ENCODE data around the gene TFF1. TPM values are rescaled to one million over a fixed set of nuclear protein-coding genes. Genes with fewer than 3 reads are reported as not detected.

Gene TFF1
- total RNA-seq, 1 donor from 2014 or later, result not detected

DNA sequence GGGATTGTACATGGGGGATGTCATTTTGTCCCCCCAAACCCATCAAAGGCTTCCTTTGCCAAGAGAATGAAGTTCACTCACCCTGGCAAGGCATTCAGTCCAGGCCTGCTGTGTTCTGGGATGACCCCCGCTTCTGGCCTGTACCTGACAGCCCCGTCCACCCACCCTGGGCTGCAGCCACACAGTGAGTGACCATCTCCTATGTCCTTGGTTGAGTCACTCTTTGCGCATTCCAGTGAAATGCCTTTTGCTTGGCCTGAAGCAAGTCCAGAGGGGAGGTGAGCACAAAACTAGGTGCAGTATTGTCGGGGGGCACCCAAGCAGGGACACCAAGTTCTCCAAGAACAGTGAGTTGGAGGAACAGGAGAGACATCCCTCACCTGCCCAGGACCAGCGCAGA lies 19.3 kb upstream of the TFF1 start:
- H3K27me3 Mint-ChIP-seq (ENCODE audit: unreplicated experiment), result peaks cover 5% of the 10 kb centered on the region
- DNase-seq (ENCODE audit: low spot score), result no peak
- no peaks in the 10 kb centered on the region for H3K9me3 Mint-ChIP-seq (ENCODE audit: unreplicated experiment)
- TF ChIP-seq CTCF (IDR thresholded peaks at IDR 0.05; ENCODE audit: unreplicated experiment), result no peak
- H3K27ac Mint-ChIP-seq (ENCODE audit: unreplicated experiment), result no peak overlapping the region
- H3K4me3 Mint-ChIP-seq (ENCODE audit: unreplicated experiment), result no peak overlapping the region
- peaks cover 7% of the 10 kb centered on the region for H3K36me3 Mint-ChIP-seq (ENCODE audit: low read depth, unreplicated experiment)
- H3K4me1 Mint-ChIP-seq (ENCODE audit: unreplicated experiment), result no peaks in the 10 kb centered on the region

DNA sequence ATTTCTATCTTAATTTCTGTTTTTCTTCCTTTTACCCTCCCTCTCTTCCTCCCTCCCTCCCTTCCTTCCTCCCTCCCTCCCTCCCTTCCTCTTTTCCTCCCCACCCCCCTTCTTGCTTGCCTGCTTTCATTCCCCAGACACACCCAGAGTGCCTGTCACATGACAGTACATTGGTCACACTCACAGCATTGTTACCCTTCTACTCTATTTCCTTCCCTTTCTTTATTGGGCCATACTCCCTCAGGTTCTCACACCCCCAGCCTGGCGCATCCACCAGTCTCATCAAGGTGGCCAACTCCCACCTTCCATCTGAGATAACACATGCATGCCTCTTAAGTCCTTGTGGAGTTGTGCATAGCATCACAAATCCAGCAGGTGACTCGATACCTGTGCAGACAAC lies 18.7 kb upstream of the TFF1 start:
- H3K27ac Mint-ChIP-seq (ENCODE audit: unreplicated experiment), result no peak overlapping the region

DNA sequence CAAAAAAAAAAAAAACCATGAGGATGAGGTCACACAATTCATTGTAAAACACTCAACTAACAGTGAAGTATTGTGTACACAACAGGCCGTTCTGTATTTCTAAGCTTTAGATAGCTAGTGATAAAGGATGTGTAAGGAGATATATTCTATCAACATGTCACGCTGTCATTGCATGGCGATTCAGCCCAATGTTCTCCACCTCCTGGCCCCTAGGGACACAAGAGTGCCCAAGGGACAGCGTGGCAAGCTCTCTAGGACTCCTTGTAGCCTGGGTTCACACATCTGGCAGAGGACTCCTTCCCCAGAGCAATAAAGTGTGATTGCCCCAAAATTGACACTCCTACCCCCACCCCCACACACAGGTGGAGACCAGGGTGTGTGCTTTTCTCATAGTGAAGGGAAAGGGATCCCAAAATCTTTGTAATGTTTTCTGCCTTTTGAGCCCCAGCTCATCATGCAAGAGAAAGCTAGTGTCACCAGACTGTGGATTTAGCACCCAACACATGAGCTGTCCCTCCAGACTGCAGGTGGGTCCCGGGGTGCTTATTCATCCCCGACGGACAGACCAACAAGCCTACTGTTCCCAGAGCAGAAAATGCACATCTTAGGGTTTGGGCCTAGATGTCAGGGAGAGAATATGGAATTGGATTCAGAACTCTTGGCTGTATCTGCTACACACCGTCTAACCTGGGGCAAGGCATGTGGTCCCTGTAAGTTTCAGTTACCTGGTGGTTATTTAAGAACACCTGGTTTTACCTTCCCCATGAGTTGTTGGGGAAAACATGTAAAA lies 18.0 kb upstream of the TFF1 start:
- Mint-ChIP-seq H3K4me3 (ENCODE audit: unreplicated experiment) (no peak overlapping the region), H3K9me3 (ENCODE audit: unreplicated experiment) (no peaks in the 10 kb centered on the region), H3K27me3 (ENCODE audit: unreplicated experiment) (peaks cover 3% of the 10 kb centered on the region), H3K4me1 (ENCODE audit: unreplicated experiment) (no peaks in the 10 kb centered on the region), H3K36me3 (ENCODE audit: low read depth, unreplicated experiment) (peaks cover 7% of the 10 kb centered on the region), H3K27ac (ENCODE audit: unreplicated experiment) (no peak overlapping the region)
- no peak for TF ChIP-seq CTCF (IDR thresholded peaks at IDR 0.05; ENCODE audit: unreplicated experiment)
- no peak for DNase-seq (ENCODE audit: low spot score)

More for the DNA sequence above, 18.7 kb upstream of the TFF1 start:
- peaks cover 5% of the 10 kb centered on the region for H3K27me3 Mint-ChIP-seq (ENCODE audit: unreplicated experiment)
- no peak for DNase-seq (ENCODE audit: low spot score)
- H3K9me3 Mint-ChIP-seq (ENCODE audit: unreplicated experiment), result no peaks in the 10 kb centered on the region
- H3K4me1 Mint-ChIP-seq (ENCODE audit: unreplicated experiment), result no peaks in the 10 kb centered on the region
- peaks cover 7% of the 10 kb centered on the region for H3K36me3 Mint-ChIP-seq (ENCODE audit: low read depth, unreplicated experiment)
- TF ChIP-seq CTCF (IDR thresholded peaks at IDR 0.05; ENCODE audit: unreplicated experiment), result no peak
- H3K4me3 Mint-ChIP-seq (ENCODE audit: unreplicated experiment), result no peak overlapping the region

DNA sequence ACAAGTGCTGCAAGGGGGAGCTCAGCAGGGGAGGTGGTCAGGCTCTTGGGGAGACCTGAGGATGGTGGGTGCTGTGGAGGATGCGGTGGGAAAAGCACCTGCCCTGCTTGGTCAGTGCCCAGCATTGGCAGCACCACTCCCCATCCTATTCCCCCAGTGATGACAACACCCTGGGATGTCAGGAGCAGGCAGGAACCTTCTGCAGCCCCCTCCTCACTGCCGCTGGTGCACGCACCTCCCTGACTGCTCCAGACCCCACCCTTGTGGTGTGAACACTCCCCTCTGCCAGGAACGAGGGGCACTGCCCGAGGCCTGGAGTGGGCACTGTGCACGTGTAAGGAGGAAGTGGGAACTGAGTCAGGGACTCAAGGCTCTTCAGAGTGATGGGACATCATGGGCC lies 17.0 kb upstream of the TFF1 start:
- no peak overlapping the region for H3K4me3 Mint-ChIP-seq (ENCODE audit: unreplicated experiment)
- no peaks in the 10 kb centered on the region for H3K4me1 Mint-ChIP-seq (ENCODE audit: unreplicated experiment)
- no peak for TF ChIP-seq CTCF (IDR thresholded peaks at IDR 0.05; ENCODE audit: unreplicated experiment)
- H3K27me3 Mint-ChIP-seq (ENCODE audit: unreplicated experiment), result peaks cover 2% of the 10 kb centered on the region
- no peak for DNase-seq (ENCODE audit: low spot score)
- H3K36me3 Mint-ChIP-seq (ENCODE audit: low read depth, unreplicated experiment), result peaks cover 7% of the 10 kb centered on the region
- H3K9me3 Mint-ChIP-seq (ENCODE audit: unreplicated experiment), result no peaks in the 10 kb centered on the region
- H3K27ac Mint-ChIP-seq (ENCODE audit: unreplicated experiment), result no peak overlapping the region

DNA sequence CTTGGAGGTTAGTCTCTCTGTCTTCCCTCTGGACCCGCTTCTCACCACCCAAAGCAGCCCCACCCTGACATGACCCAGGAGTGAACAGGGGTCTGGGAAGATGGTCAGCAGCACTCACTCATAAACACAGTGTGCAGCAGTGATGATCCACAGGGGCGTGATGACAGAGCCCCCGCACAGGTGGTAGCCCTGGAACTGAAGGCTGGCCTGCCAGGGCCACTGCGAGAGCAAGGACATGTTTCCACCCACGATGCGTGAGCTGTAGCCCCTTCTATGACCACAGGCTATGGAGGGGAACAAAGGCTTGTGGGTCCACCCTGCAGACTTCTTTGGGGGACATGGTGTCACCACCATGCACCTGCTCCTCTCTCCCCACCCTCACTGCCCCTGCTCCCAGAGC lies 16.6 kb upstream of the TFF1 start:
- no peak for DNase-seq (ENCODE audit: low spot score)
- H3K27me3 Mint-ChIP-seq (ENCODE audit: unreplicated experiment), result peaks cover 2% of the 10 kb centered on the region
- no peaks in the 10 kb centered on the region for H3K4me1 Mint-ChIP-seq (ENCODE audit: unreplicated experiment)
- no peak overlapping the region for H3K4me3 Mint-ChIP-seq (ENCODE audit: unreplicated experiment)
- H3K36me3 Mint-ChIP-seq (ENCODE audit: low read depth, unreplicated experiment), result peaks cover 7% of the 10 kb centered on the region
- no peak overlapping the region for H3K27ac Mint-ChIP-seq (ENCODE audit: unreplicated experiment)
- no peaks in the 10 kb centered on the region for H3K9me3 Mint-ChIP-seq (ENCODE audit: unreplicated experiment)
- TF ChIP-seq CTCF (IDR thresholded peaks at IDR 0.05; ENCODE audit: unreplicated experiment), result no peak

All from endothelial cell (in vitro differentiated cells).